ENCODE results near the gene GRM1. TPM values are rescaled to one million over a fixed set of nuclear protein-coding genes. Genes with fewer than 3 reads are reported as not detected.

Gene GRM1
- total RNA-seq, 1 donor from 2014 or later: 0.05 TPM

DNA sequence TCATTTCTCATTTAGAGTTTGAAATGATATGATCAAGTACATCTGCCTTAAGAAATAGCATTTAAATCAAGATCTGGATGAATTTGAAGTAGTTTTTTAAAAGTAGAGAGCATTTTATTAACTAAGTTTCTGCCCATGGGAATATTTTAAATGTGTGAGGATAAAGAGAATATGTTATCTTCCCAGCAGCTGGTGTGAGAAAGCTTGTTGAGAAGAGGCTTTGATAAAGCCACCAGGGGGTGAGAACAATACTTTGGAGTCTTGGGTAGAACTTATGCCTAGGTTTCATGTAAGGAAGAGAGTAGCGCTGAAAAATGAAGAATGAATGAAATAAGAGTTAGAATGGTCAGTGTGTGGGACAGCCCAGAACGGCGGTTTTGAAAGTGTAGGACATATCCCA lies 190.2 kb downstream of the GRM1 start:
- Histone ChIP-seq H3K9ac (ENCODE audit: low read length) (no peak overlapping the region), H3K9me3 (ENCODE audit: insufficient read depth, low read depth, low read length) (no peaks in the 10 kb centered on the region), H4K20me1 (ENCODE audit: insufficient read depth, low read length) (no peaks in the 10 kb centered on the region), H3K4me3 (ENCODE audit: insufficient read depth, low read depth, low read length) (no peak overlapping the region), H3K27ac (ENCODE audit: low read depth, low read length) (no peak overlapping the region), H3K36me3 (ENCODE audit: insufficient read depth, low read length) (no peaks in the 10 kb centered on the region), H3K4me1 (ENCODE audit: insufficient read depth, low read length) (no peaks in the 10 kb centered on the region), H3K79me2 (ENCODE audit: insufficient read depth, low read length) (no peaks in the 10 kb centered on the region), H3K27me3 (ENCODE audit: insufficient read depth, low read length) (no peaks in the 10 kb centered on the region), H3K4me2 (ENCODE audit: low read length) (no peak overlapping the region), H2AFZ (ENCODE audit: low read depth, low read length) (no peak overlapping the region)
- Mint-ChIP-seq H3K4me3 (ENCODE audit: unreplicated experiment) (no peak overlapping the region), H3K27me3 (ENCODE audit: low read depth, unreplicated experiment) (no peaks in the 10 kb centered on the region), H3K4me1 (ENCODE audit: low read depth, unreplicated experiment) (no peaks in the 10 kb centered on the region), H3K9me3 (ENCODE audit: unreplicated experiment) (no peaks in the 10 kb centered on the region), H3K27ac (ENCODE audit: unreplicated experiment) (no peak overlapping the region), H3K36me3 (ENCODE audit: low read depth, unreplicated experiment) (no peaks in the 10 kb centered on the region)
- TF ChIP-seq, protein P1, sequence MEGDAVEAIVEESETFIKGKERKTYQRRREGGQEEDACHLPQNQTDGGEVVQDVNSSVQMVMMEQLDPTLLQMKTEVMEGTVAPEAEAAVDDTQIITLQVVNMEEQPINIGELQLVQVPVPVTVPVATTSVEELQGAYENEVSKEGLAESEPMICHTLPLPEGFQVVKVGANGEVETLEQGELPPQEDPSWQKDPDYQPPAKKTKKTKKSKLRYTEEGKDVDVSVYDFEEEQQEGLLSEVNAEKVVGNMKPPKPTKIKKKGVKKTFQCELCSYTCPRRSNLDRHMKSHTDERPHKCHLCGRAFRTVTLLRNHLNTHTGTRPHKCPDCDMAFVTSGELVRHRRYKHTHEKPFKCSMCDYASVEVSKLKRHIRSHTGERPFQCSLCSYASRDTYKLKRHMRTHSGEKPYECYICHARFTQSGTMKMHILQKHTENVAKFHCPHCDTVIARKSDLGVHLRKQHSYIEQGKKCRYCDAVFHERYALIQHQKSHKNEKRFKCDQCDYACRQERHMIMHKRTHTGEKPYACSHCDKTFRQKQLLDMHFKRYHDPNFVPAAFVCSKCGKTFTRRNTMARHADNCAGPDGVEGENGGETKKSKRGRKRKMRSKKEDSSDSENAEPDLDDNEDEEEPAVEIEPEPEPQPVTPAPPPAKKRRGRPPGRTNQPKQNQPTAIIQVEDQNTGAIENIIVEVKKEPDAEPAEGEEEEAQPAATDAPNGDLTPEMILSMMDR (IDR thresholded peaks at IDR 0.05; ENCODE audit: insufficient read depth, low read depth, low read length): no peak
- TF ChIP-seq EZH2 (IDR thresholded peaks at IDR 0.05; ENCODE audit: insufficient read depth, low read length): no peak
- FAIRE-seq (no peak), DNase-seq (ENCODE audit: low read depth) (no peak)

DNA sequence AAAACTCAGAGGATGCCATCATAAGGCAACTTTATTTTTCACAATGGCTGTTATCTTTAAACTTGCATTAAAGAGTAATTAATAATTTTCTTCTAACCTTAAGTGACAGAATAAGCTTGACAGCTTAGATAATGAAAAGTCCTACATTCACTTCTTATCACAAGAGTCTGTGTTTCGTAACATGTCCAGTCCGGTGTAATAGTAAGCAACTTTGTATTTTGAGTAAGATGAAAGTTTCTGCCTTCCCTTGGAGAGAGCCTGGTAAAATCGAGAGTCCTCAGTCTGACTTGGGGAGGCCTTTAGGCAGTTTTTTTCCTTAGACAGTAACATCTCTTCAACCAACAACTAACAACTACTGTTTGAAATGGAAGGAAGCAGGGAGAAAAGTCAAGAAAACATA lies 195.6 kb downstream of the GRM1 start:
- Mint-ChIP-seq H3K9me3 (ENCODE audit: unreplicated experiment) (no peaks in the 10 kb centered on the region), H3K4me1 (ENCODE audit: low read depth, unreplicated experiment) (no peaks in the 10 kb centered on the region), H3K4me3 (ENCODE audit: unreplicated experiment) (no peak overlapping the region), H3K27me3 (ENCODE audit: low read depth, unreplicated experiment) (no peaks in the 10 kb centered on the region), H3K36me3 (ENCODE audit: low read depth, unreplicated experiment) (no peaks in the 10 kb centered on the region), H3K27ac (ENCODE audit: unreplicated experiment) (no peak overlapping the region)
- H3K9ac ChIP-seq (ENCODE audit: low read length): no peak overlapping the region
- no peaks in the 10 kb centered on the region for H4K20me1 ChIP-seq (ENCODE audit: insufficient read depth, low read length)
- DNase-seq (ENCODE audit: low read depth): peak; percentile 3
- no peak for TF ChIP-seq EZH2 (IDR thresholded peaks at IDR 0.05; ENCODE audit: insufficient read depth, low read length)
- TF ChIP-seq, protein P1 (IDR thresholded peaks at IDR 0.05; ENCODE audit: insufficient read depth, low read depth, low read length): no peak
- no peak overlapping the region for H3K4me2 ChIP-seq (ENCODE audit: low read length)
- H3K27me3 ChIP-seq (ENCODE audit: insufficient read depth, low read length): no peaks in the 10 kb centered on the region
- H3K36me3 ChIP-seq (ENCODE audit: insufficient read depth, low read length): no peaks in the 10 kb centered on the region
- FAIRE-seq: no peak
- no peaks in the 10 kb centered on the region for H3K9me3 ChIP-seq (ENCODE audit: insufficient read depth, low read depth, low read length)
- H3K79me2 ChIP-seq (ENCODE audit: insufficient read depth, low read length): no peaks in the 10 kb centered on the region
- no peak overlapping the region for H3K27ac ChIP-seq (ENCODE audit: low read depth, low read length)
- H3K4me1 ChIP-seq (ENCODE audit: insufficient read depth, low read length): no peaks in the 10 kb centered on the region
- H2AFZ ChIP-seq (ENCODE audit: low read depth, low read length): no peak overlapping the region
- H3K4me3 ChIP-seq (ENCODE audit: insufficient read depth, low read depth, low read length): no peak overlapping the region

DNA sequence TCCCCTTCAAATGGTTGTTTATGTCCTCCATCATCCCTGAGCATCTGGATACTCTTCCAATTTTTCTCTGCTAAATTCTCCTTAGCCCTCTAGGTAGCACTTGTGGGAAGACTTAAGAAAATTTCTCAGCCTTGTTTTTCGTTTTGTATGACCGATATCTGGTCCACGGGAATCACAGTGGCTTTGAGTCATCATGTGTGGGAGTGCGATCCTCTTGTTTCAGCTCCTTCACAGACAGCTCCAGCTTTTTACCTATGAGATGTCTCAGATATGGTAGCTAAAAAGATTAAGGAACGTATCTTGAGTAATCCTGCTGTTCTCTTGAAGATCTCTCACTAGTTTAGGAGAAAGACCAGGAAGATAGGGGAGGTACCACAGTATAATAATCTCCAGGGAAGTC lies 196.1 kb downstream of the GRM1 start:
- no peaks in the 10 kb centered on the region for H3K9me3 Mint-ChIP-seq (ENCODE audit: unreplicated experiment)
- TF ChIP-seq, protein P1 (IDR thresholded peaks at IDR 0.05; ENCODE audit: insufficient read depth, low read depth, low read length): no peak
- TF ChIP-seq EZH2 (IDR thresholded peaks at IDR 0.05; ENCODE audit: insufficient read depth, low read length): no peak
- H3K27ac Mint-ChIP-seq (ENCODE audit: unreplicated experiment): no peak overlapping the region
- no peaks in the 10 kb centered on the region for H4K20me1 ChIP-seq (ENCODE audit: insufficient read depth, low read length)
- H3K79me2 ChIP-seq (ENCODE audit: insufficient read depth, low read length): no peaks in the 10 kb centered on the region
- no peaks in the 10 kb centered on the region for H3K4me1 ChIP-seq (ENCODE audit: insufficient read depth, low read length)
- no peaks in the 10 kb centered on the region for H3K27me3 Mint-ChIP-seq (ENCODE audit: low read depth, unreplicated experiment)
- H3K4me1 Mint-ChIP-seq (ENCODE audit: low read depth, unreplicated experiment): no peaks in the 10 kb centered on the region
- no peaks in the 10 kb centered on the region for H3K36me3 Mint-ChIP-seq (ENCODE audit: low read depth, unreplicated experiment)
- H3K4me2 ChIP-seq (ENCODE audit: low read length): no peak overlapping the region
- H3K9ac ChIP-seq (ENCODE audit: low read length): no peak overlapping the region
- H3K27ac ChIP-seq (ENCODE audit: low read depth, low read length): no peak overlapping the region
- H3K9me3 ChIP-seq (ENCODE audit: insufficient read depth, low read depth, low read length): no peaks in the 10 kb centered on the region
- no peaks in the 10 kb centered on the region for H3K27me3 ChIP-seq (ENCODE audit: insufficient read depth, low read length)
- DNase-seq (ENCODE audit: low read depth) (no peak), FAIRE-seq (no peak)
- H3K4me3 Mint-ChIP-seq (ENCODE audit: unreplicated experiment): no peak overlapping the region
- no peaks in the 10 kb centered on the region for H3K36me3 ChIP-seq (ENCODE audit: insufficient read depth, low read length)
- H3K4me3 ChIP-seq (ENCODE audit: insufficient read depth, low read depth, low read length): no peak overlapping the region
- H2AFZ ChIP-seq (ENCODE audit: low read depth, low read length): no peak overlapping the region

All from astrocyte (in vitro differentiated cells and primary cell).